ENCODE data around the gene BRSK1.

The BRSK1 gene

DNA sequence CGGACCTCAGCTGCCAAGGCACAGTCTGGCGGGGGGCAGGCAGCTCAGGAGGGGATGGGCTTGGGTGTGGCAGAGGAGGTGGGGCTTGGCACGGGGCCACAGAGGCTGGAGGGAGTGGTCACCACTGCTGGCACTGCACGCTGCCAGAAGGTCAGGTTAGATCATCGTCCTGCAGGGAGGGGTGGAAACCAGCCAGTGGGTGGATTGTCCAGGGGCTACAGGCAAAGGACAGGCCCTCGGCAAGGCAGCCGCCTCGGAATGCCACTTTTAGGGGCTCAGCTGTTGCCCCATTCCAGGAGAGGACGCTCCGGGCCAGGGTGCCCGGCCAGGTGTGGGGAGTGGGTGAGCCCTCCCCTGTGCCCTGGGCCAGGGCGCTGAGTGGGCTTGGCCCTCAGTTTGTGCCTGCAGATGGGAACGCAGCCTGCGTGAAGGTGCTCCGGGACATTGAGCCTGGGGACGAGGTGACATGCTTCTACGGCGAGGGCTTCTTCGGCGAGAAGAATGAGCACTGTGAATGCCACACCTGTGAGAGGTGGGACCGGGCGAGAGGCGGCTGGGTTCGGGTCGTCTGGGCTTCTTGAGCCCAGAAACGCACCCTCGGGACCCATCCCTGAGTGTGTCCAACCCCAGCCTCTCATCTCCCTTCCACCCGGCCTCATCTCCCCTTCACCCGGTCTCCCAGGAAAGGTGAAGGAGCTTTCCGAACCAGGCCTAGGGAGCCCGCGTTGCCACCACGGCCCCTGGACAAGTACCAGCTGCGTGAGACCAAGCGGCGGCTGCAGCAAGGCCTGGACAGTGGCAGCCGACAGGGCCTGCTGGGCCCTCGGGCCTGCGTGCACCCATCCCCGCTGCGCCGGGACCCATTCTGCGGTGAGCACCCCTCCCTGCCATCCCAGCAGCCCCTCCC lies 62.3 kb downstream of the BRSK1 start:
- H3K4me3 ChIP-seq (ENCODE audit: control insufficient read depth, low read depth, low read length) = no peak overlapping the region

GRCh38 chr19:55346725-55347441 lies 63.1 kb downstream of the BRSK1 start:
- no peak for TF ChIP-seq CTCF (conservative IDR thresholded peaks at IDR 0.05; ENCODE audit: control insufficient read depth, insufficient read depth, low read depth, low read length)
- H3K4me3 ChIP-seq (ENCODE audit: control insufficient read depth, low read depth, low read length) = no peak overlapping the region
- peak; percentile 25 for DNase-seq (ENCODE audit: low read depth)

More for the DNA sequence above, 62.3 kb downstream of the BRSK1 start:
- no peak for TF ChIP-seq CTCF (conservative IDR thresholded peaks at IDR 0.05; ENCODE audit: control insufficient read depth, insufficient read depth, low read depth, low read length)
- peak; percentile 80 for DNase-seq (ENCODE audit: low read depth)

- DNase-seq (ENCODE audit: low read depth) = no peak
- no peak overlapping the region for H3K4me3 ChIP-seq (ENCODE audit: control insufficient read depth, low read depth, low read length)
Observed at GRCh38 chr19:55347442-55348009, 63.7 kb downstream of the BRSK1 start.

DNA sequence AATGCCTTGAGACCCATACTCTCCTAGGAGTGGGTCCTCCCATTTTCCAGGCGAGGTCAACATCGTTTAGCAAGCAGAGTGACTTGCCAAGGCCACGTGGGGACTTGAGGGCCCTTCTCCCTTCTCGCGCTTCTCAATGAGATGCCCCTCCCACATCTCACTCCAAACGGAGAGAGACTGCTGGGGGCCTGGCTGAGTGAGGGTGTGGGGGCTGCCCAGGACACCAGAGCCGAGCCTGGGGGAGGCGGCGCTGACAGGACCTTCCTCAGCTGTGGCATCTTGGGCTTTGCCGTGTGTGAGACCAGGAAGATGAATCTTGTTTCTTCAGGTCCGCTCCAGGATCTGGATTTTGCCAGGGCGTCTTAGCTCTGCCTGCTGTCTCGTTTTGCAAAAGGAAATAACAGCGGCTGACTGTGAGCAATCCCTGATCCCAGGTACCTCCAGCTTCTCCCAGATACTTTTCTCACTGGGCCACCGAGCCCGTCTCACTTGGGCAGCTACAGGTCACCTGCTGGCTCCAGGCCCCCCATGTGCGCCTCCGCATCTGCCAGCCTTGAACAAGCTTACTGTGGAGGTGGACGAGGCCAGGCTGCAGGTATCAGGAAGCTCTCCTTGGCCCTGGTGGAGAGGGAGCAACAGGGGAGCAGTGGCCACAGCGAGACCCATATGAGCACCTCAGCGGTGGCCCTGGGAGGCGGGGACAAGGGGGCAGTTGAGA lies 64.7 kb downstream of the BRSK1 start:
- TF ChIP-seq CTCF (conservative IDR thresholded peaks at IDR 0.05; ENCODE audit: control insufficient read depth, insufficient read depth, low read depth, low read length) = no peak
- DNase-seq (ENCODE audit: low read depth) = no peak
- H3K4me3 ChIP-seq (ENCODE audit: control insufficient read depth, low read depth, low read length) = no peak overlapping the region

More at GRCh38 chr19:55347442-55348009, 63.7 kb downstream of the BRSK1 start:
- no peak for TF ChIP-seq CTCF (conservative IDR thresholded peaks at IDR 0.05; ENCODE audit: control insufficient read depth, insufficient read depth, low read depth, low read length)

DNA sequence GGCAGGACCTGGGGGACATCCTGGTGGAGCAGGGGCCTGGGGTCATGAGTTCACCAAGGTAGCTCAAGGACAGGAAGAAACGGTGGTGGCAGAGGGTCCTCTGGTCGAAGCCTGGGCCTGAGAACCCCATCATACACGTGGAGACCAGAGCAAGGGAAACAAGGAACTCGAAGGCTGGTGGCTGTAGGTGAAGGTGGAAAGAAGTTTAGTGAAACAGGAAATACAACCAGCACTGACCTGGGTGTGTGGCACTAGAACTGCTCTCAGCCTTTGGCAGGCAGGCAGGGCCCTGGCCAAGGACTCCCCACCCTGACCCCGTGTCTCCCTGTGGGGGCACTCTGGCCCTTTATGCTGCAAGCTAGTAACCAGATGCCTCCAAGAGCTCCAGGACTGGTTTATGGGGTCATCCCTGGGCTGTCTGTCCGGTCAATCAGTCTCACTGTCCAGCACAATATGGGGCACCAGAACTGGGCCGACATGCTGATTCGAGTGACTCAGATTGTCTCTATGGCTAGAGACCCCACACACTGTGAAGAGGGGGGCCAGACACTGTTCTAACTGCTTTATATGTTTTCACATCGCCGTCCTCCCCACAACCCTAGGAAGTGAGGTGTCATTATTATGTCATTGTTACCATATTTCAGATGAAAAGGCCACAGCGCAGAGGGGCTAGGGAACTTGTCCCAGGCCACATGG lies 67.0 kb downstream of the BRSK1 start:
- DNase-seq (ENCODE audit: low read depth) = no peak
- H3K4me3 ChIP-seq (ENCODE audit: control insufficient read depth, low read depth, low read length) = no peak overlapping the region
- no peak for TF ChIP-seq CTCF (conservative IDR thresholded peaks at IDR 0.05; ENCODE audit: control insufficient read depth, insufficient read depth, low read depth, low read length)

DNA sequence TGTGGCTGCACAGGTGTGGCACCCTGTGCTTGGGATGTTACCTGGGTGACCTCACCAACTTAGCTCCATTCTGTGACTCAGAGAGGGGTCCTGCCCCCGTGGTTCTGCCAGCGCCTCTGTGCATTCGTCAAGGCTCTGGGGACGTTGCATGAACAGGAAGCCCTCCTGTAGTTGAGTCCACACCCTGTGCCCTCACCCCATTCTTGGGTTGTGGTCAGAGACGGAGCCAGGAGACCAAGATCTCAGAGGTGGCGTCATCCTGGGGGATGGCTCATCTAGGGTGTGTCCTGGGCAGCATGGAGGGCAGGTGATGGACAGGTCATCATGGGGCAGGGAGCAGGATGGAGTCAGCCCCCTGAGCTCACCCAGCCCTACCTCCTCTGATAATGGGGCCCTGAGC lies 68.2 kb downstream of the BRSK1 start:
- no peak for TF ChIP-seq CTCF (conservative IDR thresholded peaks at IDR 0.05; ENCODE audit: control insufficient read depth, insufficient read depth, low read depth, low read length)
- no peak overlapping the region for H3K4me3 ChIP-seq (ENCODE audit: control insufficient read depth, low read depth, low read length)
- no peak for DNase-seq (ENCODE audit: low read depth)

All from fibroblast of mammary gland (primary cell).